ENCODE measurements around the gene CLDN22.

DNA sequence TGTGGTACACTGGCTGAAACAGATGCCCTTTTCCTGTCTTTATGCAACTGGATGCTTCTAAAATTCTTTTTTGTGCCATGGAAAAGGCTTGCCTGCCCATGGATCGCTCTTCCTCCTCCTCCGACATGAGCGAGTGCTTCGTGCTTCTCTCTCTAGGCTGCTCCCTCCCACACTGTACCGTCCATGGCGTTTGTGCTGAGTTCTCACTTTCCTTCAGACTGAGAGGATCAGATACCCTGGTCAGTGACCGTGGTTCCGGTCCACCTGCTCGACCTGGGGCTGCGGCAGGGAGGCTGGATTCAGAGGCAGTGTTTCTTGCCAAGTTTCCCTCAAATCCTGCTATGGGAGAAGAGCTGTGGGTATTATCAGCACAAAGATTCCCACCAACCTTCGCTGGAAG, 12.4 kb upstream of the CLDN22 start:
- TF ChIP-seq, protein P1, sequence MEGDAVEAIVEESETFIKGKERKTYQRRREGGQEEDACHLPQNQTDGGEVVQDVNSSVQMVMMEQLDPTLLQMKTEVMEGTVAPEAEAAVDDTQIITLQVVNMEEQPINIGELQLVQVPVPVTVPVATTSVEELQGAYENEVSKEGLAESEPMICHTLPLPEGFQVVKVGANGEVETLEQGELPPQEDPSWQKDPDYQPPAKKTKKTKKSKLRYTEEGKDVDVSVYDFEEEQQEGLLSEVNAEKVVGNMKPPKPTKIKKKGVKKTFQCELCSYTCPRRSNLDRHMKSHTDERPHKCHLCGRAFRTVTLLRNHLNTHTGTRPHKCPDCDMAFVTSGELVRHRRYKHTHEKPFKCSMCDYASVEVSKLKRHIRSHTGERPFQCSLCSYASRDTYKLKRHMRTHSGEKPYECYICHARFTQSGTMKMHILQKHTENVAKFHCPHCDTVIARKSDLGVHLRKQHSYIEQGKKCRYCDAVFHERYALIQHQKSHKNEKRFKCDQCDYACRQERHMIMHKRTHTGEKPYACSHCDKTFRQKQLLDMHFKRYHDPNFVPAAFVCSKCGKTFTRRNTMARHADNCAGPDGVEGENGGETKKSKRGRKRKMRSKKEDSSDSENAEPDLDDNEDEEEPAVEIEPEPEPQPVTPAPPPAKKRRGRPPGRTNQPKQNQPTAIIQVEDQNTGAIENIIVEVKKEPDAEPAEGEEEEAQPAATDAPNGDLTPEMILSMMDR (IDR thresholded peaks at IDR 0.05) = no peak
- TF ChIP-seq POLR2A (IDR thresholded peaks at IDR 0.05) (no peak), POLR2AphosphoS5 (IDR thresholded peaks at IDR 0.05) (no peak)

All from breast epithelium (tissue), 3 donors.